HG03066 (cell line): ENCODE measurements around the gene OR2T3.
"Not testable (repeated sequence)": the region's sequence is repeated elsewhere in the genome, so short reads cannot be mapped to it uniquely, and the experiment has no call there.

Experiments used
- ATAC-seq: cut with Tn5 transposase; IDR thresholded peaks from one replicate; pipeline ENCODE4 v1.9.1; 2021; ENCODE audit warnings: low read depth; ENCODE audit not compliant: unreplicated experiment

The OR2T3 gene, protein sequence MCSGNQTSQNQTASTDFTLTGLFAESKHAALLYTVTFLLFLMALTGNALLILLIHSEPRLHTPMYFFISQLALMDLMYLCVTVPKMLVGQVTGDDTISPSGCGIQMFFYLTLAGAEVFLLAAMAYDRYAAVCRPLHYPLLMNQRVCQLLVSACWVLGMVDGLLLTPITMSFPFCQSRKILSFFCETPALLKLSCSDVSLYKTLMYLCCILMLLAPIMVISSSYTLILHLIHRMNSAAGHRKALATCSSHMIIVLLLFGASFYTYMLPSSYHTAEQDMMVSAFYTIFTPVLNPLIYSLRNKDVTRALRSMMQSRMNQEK

DNA sequence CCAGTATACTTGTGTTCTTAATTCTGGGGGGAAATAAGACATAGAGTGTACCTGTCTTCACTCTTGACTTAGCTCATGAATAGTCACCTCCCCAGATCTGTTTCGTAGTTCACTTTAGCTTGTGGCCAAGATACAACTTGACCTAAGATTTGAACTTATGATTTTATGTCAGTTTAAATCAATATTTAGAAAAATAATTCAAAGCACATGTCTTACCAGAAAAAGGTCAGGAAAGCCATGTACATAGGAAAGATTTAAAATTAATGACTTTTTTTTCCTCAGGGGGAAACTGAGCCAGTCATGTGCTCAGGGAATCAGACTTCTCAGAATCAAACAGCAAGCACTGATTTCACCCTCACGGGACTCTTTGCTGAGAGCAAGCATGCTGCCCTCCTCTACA is at the start of gene OR2T3:
TSS of gene OR2T3 (plus strand) at position 301 of the 400 bp plus-strand sequence. CDS start at position 301, 0 bp downstream.
- ATAC-seq: not testable (repeated sequence)

DNA sequence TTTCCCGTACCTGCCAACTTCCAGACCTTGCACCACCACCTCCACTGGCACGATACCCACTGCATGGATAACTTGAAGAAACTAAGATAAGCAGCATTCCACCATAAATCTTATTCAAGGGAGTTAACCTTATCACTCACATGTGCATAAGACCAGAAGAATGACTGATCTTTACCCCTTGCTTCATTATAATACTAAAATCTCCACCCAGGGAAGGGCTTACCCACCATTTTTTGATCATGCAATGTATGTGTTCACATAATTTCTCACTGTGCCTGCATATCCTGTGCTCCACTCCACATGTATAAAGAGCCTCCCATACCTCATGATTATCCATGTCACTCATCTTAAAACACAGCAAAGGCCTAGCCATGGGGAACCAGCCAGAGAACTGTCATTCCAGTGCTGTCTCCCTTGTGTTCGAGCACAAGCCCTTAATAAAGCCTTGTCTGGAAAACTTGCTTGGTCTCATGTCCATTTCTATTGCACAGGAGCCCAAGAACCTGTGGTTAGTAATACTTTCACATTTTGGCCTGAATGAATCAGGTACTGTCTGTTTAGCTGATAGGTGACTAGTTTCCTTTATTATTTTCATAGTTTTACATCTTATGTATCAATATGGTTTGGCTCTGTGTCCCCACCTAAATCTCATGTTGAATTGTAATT is 45.5 kb upstream of the OR2T3 start:
- peak; percentile 37 for ATAC-seq

DNA sequence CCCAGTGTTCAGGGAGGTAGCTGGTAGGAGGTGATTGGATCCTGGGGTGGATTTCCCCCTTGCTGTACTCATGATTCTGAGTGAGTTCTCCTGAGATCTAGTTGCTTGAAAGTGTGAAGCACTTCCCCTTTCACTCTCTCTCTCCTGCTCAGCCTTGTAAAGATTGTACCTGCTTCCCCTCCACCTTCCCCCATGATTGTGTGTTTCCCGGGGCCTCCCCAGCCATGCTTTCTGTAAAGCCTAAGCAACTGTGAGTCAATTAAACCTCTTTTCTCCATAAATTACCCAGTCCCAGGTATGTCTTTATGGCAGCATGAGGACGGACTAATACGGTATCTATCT is 45.0 kb upstream of the OR2T3 start:
- peak; percentile 83 for ATAC-seq

DNA sequence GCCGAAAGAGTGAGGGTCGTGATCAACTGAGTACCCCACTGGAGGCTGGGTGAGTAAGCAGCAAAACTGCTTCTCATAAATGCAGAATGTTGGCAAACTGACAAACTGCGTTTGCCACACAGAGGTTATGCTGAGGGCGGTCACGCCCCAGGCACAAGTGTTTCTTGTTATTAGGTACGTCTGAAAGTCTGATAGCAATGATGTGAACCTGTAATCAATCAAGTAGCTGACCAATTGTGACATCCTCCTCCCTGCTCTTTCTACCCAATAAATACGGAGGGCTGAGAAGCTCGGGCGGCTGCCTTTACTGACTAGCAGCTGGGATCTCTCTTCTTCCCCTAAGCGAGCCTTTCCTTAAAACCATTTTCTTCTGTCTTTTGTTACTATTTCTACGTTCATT is 41.5 kb upstream of the OR2T3 start:
- ATAC-seq: not testable (repeated sequence)

DNA sequence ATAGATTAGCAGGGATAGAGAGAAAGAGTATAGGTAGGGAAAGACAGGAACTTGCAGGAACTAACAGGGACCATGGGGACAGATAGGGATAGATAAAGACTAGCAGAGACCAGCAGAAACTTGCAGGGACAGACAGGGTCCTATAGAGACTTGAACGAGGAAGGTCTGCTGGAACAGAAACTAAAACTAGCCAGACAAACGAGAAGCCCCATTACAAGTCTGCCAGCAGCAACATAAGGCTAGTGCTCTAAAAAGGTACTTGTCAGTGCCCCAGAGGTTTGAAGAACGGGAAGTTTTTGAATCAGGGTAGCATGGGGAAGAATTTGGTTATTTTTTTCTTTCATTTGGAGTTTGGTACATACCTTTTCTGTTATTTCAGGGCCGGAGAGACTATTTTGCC is 41.0 kb upstream of the OR2T3 start:
- ATAC-seq: peak; percentile 34

DNA sequence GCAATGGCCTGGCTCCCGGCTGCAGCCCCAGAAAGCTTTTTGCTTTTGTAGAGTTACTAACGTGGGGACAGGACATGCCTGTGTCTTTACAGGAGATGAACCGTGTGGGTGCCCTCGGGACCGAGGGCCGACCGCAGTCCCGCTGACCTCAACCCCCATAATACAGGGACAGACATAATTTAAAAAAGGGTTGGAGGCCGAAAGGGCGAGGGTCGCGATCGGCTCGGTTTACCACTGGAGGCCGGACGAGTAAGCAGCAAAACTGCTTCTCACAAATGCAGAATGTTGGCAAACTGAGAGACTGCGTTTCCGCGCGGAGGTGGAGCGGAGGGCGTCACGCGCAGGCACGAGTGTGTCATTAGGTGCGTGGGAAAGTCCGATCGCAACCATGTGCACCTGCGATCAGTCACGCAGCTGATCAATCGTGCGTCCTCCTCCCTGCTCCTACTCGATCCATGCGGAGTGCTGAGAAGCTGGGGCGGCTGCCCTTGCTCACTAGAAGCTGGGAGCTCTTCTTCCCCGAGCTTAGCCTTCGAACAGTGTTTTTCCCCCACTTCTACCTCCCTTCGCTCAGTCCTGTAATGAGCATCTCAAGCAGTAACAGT is 39.2 kb upstream of the OR2T3 start:
- not testable (repeated sequence) for ATAC-seq

DNA sequence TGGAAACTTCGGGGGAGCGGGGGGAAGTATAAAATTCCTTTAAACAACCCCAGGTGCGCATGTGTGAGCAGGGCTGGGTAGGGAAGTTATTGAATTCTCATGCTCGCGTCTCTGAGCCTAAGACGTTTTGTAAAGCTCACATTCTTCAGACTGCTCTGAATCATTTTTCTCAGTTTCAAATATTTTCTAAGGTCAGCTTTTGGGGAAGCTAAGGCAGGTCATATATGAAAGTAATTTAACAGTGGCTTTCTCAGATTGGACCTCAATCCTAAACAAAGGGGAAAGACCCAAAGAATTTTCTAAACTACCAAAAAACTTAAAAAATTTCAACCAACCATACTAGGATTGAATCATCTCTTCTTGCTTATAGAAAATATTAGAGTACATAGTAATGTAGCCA is 38.2 kb upstream of the OR2T3 start:
- ATAC-seq: peak; percentile 38

DNA sequence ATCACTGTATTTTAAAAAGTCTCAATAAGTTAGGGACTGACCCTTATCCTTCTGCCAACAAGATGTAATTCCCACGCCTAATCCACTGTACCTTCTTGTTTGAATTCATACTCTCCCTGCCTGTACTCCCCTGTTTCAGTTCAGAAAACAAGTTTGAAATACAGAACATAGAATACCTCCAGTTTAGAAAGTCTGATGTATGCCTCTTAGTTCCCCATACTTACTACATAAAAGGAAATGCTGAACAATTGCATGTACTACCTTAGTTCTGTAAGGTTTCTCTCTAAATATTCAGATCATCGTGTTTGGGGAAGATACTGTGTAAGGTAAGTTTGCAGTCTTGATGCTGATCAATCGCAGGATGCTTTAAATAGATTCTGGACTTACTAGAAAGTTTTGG is 36.8 kb upstream of the OR2T3 start:
- ATAC-seq: peak; percentile 62

DNA sequence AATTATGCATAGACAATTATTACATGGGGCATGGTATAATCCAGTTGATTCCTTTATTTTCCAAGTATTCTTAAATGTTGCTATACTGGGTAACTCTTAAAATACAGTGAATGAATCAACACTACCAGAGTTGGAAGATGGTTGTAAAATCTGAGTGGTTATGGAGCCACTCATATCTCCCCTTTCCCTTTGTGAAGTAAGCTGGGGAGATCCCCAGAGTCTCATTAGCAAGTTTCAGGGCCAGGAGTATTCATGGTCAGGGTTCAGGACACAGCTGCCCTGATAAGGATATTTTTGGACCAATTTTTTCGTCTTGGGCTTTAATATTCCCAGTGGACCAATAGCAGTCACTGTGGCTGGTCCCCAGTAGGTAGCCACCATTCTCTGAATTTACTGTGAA is 34.5 kb upstream of the OR2T3 start:
- ATAC-seq: not testable (repeated sequence)

DNA sequence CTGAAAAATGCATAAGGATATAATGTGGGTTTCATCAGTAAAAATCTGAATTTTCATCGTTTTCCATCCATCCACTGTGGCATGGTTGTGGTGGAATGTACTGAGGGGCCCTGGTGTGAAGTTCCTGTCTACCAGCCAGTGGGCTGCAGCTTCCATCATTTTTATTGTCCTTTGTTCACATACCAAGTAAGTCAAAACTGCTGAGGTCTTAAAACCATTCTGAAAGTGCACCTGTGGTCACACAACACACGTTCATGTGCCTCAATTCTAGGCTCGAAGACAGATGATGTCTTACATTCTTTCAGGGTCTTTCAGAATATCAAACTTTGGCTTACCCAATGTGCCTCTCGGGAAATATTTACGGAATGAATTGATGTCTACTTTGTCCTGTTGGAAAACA is 33.9 kb upstream of the OR2T3 start:
- ATAC-seq: not testable (repeated sequence)

DNA sequence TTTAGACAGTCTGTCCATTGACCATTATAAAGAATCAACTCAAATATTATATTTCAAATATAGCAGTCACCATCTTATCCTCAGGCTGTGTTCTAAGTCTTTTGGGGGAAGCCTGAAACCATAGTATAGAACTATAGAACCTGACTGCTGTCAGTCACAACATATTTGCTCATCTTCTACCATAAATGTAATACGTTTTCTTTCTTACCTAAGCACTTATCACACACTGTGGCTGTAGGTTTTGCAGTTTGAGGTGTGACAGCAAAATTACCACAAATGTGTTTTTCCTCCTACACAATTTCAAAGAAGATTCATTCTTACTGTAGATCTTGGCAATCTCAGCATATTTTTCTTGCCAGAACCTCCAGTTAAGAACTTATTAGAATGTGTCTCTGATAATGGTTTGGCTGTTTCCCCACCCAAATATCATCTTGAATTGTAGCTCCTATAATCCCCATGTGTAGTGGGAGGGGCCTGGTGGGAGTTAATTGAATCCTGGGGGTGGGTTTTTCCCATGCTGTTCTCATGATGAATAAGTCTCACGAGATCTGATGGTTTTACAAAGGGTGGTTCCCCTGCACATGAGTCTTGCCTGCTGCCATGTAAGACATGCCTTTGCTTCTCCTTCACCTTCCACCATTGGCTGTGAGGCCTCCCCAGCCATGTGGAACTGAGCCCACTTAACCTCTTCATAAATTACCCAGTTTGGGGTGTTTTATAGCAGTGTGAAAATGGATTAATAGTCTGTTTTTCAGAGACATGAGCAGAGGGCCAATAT is 30.5 kb upstream of the OR2T3 start:
- not testable (repeated sequence) for ATAC-seq

DNA sequence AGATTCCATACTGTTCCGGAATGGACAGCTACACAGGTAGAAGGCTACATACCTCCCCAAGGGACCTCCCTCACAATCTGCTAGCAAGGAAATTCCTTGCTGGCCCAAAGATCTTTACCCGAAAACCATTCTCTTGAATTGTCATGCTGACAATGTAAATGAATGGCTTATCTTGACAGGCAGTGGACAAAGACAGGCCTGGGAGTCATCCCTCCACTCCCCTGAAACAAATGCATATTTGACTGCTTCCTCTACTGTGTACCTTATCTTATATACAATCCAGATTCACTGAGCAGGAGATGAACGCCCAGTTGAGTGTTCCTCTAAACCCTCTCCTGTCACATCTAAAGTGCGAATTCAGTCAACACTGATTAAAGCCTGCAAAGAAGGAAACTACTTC is 28.5 kb upstream of the OR2T3 start:
- not testable (repeated sequence) for ATAC-seq

DNA sequence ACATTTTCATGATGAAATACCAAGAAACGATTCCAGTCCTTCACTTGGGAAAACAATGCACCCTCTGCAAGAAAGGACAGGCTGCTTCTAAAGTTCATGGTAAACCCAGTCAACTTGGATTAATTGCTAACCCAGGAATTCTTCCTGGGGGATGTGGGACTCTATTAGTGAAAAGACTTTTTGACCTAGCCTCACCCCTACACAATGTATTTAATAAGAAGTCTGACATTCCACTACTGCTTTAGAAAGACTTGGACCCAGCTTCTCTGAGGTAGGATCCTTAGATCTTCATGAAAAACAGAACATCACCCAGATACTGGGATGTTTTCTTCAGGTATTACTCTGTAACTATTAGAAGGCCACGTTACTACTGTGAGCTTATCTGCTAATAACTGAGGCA is 27.8 kb upstream of the OR2T3 start, which contains the start of gene OR2T2:
TSS of gene OR2T2 (plus strand) at position 239 of the 400 bp plus-strand sequence. CDS start 7,161 bp downstream, outside the sequence.
- not testable (repeated sequence) for ATAC-seq

DNA sequence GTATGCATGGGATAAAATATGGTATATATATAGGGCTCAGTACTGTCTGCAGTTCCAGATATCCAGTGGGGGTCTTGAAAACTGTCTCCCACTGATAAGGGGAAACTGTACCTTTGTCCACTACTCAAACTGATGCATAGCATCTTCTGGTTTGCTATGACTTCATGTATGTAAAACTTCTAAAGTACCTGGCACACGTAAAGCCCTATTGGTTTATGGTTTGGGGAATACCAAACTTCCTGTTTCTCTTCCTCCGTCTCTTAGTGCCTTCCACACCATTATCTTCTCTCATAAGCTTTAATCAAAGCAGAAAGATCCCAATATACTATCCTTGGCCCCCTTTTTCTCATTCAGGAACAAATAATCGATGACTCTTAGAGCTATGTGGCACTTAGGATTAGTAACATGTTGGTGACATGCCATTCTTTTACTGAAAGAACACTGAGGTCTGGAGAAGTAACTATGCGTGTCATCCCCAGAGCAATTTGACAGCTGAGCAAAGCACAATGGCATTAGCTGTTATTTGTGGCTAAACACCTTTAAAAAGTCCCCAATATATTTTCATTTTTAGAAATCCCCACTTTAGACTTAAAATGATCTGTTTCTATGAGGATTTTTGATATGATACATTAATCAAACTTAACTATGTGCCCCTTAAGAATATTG is 24.6 kb upstream of the OR2T3 start:
- ATAC-seq: peak; percentile 42

DNA sequence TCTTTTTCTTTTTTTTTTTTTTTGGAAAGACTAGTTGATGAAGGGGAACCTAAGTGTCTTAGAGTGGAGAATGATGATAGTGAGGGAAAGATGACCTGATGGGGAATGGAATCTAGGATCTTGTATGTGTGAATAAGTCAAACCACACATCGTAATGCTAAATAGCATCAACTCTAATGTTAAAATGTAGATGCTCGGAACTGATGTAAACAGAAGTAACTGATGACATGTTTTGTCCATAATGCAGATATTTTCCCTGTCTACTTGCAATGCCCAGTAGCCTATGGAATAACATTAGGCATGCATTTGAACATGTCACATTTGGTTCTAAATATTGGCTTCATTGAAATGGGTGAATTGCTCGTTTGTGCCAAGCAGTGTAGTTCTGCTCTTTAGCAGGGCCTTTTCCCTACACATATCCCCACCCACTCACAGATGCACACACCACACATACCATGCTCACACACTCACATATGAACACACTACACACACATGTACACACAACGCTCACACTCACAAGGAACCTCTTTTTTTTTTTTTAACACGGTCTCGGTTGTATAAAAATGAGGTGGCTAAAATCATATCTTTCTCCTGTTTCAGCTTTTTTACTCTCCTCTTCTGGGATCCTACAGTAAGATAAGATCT is 23.2 kb upstream of the OR2T3 start:
- ATAC-seq: peak; percentile 1

DNA sequence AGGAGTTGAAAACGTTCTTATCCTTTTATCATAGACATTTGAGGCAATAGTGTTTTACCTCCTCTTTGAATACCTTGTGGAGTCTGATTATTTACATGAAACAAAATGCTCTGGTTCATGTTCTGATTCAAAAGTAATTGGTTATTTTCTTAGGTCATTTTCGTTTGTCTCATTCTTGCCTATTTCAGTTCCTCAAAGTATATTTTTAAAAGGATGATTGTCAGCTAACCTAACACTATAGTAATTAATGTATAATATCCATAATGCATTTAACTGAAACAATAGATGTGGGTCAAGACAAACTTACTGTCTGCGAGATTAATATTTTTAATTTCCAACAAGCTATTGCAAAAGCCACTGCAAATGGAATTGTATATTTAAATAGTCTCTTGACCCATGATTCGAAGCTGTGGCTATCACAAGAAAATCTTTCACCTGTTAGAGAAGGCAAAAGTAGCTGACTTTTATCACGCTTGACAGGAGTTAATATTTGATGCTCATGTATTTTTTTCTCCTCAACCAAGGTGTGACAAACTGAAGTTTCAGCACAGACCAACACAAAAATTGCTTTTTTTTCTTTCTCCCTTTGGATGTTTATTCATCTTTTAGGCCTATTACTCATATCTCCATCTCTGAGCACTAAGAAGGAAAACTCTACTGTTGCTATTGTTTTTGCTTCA is 22.5 kb upstream of the OR2T3 start:
- peak; percentile 68 for ATAC-seq

DNA sequence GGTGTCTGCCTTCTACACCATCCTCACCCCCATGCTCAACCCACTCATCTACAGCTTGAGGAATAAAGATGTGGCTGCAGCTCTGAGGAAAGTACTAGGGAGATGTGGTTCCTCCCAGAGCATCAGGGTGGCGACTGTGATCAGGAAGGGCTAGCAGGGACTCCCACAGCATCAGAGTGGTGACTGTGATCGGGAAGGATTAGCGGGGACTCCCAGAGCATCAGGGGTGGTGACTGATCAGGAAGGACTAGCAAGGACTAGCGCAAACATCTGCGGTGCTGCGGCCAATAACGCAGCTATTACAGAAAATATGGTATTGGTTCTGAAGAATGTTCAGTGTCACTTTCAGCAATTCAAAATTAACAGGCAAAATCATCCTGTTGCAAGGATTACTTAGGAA is 19.5 kb upstream of the OR2T3 start:
- not testable (repeated sequence) for ATAC-seq

DNA sequence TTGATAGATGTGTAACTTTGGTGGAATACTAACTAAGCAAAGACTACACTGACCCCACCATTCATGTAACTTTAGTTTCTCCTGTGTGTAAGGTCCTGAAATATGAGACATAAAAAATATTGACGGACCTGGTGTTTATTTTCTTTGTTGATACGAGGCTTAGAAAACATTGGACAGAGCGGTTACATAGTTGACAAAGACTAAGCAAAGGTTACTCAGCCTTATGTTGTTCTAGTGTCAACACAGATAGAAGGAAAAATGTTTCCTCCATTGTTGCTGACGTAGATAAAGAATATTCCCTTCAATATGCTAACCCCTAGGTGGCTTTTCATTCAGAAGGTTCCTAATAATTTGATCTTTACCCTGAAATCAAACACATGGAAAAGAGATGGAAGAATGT is 18.1 kb upstream of the OR2T3 start:
- ATAC-seq: not testable (repeated sequence)

DNA sequence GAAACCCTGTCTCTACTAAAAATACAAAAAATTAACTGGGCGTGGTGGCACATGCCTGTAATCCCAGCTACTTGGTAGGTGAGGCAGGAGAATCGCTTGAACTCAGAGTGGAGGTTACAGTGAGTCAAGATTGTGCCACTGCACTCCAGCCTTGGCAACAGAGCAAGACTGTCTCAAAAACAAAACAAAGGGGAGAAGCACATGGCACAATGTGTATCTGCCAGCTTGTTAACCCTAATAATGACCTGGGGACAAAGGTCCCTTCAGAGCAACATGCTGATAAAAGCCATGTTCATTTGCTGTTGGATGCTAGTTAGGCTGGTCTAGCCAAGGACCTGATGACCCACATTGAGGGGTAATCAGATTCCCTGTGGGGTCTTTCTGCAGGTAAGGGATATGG is 16.5 kb upstream of the OR2T3 start:
- ATAC-seq: not testable (repeated sequence)
